HG03354 (cell line): ENCODE results near the gene SECISBP2.
"Not testable (repeated sequence)": the region's sequence is repeated elsewhere in the genome, so short reads cannot be mapped to it uniquely, and the experiment has no call there.

Experiments used
- ATAC-seq: cut with Tn5 transposase; IDR thresholded peaks from one replicate; pipeline ENCODE4 v1.9.1; 2021; ENCODE audit warnings: mild to moderate bottlenecking; ENCODE audit not compliant: unreplicated experiment, poor library complexity, severe bottlenecking

Gene SECISBP2

GRCh38 chr9:89318123-89319014 lies at the start of gene SECISBP2:
TSS of gene SECISBP2 (plus strand) at chr9:89318500. CDS start at chr9:89318577, 77 bp downstream.
- ATAC-seq = peak; percentile 89

- ATAC-seq = no peak
Measured at GRCh38 chr9:89273528-89274279, 44.6 kb upstream of the SECISBP2 start.

- ATAC-seq = no peak
Measured at GRCh38 chr9:89274838-89275237, 43.5 kb upstream of the SECISBP2 start.

- ATAC-seq = not testable (repeated sequence)
Measured at GRCh38 chr9:89276040-89276439, 42.3 kb upstream of the SECISBP2 start.

- no peak for ATAC-seq
Measured at GRCh38 chr9:89277043-89277442, 41.3 kb upstream of the SECISBP2 start.

GRCh38 chr9:89277454-89277853 lies 40.8 kb upstream of the SECISBP2 start:
- ATAC-seq = no peak

GRCh38 chr9:89278551-89278950 lies 39.7 kb upstream of the SECISBP2 start:
- ATAC-seq = no peak

- peak; percentile 64 for ATAC-seq
Measured at GRCh38 chr9:89278997-89279739, 39.1 kb upstream of the SECISBP2 start.

- ATAC-seq = no peak
Measured at GRCh38 chr9:89281106-89281505, 37.2 kb upstream of the SECISBP2 start.

GRCh38 chr9:89282248-89282968 lies 35.9 kb upstream of the SECISBP2 start:
- ATAC-seq = not testable (repeated sequence)

GRCh38 chr9:89284076-89284475 lies 34.2 kb upstream of the SECISBP2 start:
- no peak for ATAC-seq

GRCh38 chr9:89291741-89292140 lies 26.6 kb upstream of the SECISBP2 start:
- no peak for ATAC-seq

- no peak for ATAC-seq
Measured at GRCh38 chr9:89293014-89293413, 25.3 kb upstream of the SECISBP2 start.

GRCh38 chr9:89295400-89295799 lies 22.9 kb upstream of the SECISBP2 start:
- ATAC-seq = no peak

GRCh38 chr9:89301996-89302395 lies 16.3 kb upstream of the SECISBP2 start:
- ATAC-seq = not testable (repeated sequence)

GRCh38 chr9:89304020-89304833 lies 14.1 kb upstream of the SECISBP2 start:
- ATAC-seq = no peak

GRCh38 chr9:89304834-89305188 lies 13.5 kb upstream of the SECISBP2 start:
- no peak for ATAC-seq

- no peak for ATAC-seq
Measured at GRCh38 chr9:89305868-89306267, 12.4 kb upstream of the SECISBP2 start.

- no peak for ATAC-seq
Measured at GRCh38 chr9:89309166-89309565, 9.1 kb upstream of the SECISBP2 start.
